Measurements from ENCODE around the gene ABCB9. TPM values are rescaled to one million over a fixed set of nuclear protein-coding genes. Genes with fewer than 3 reads are reported as not detected.

Gene ABCB9
- total RNA-seq, 1 experiment from 2014 or later = 20.9 TPM

- Histone ChIP-seq H3K9me3 (ENCODE audit: low read length) (no peaks in the 10 kb centered on the region), H3F3A (ENCODE audit: low read length, unreplicated experiment) (peaks cover 32% of the 10 kb centered on the region), H3K4me2 (ENCODE audit: low read length) (peak overlapping the region; percentile 84), H2AFZ (ENCODE audit: low read length) (no peak overlapping the region), H4K20me1 (ENCODE audit: low read length) (peaks cover 13% of the 10 kb centered on the region; the same call in 1 of the 2 replicates), H3K27me3 (ENCODE audit: low read length) (no peaks in the 10 kb centered on the region), H3K36me3 (ENCODE audit: low read depth, low read length) (no peaks in the 10 kb centered on the region), H3K9me2 (replicated peaks; ENCODE audit: low read length) (no peaks in the 10 kb centered on the region), H3K9ac (ENCODE audit: low read length) (peak overlapping the region; percentile 99), H3K4me3 (ENCODE audit: low read length) (peak overlapping the region; percentile 89), H3K79me2 (ENCODE audit: low read length) (peaks cover 100% of the 10 kb centered on the region), H3K4me1 (ENCODE audit: insufficient read depth, low read length) (peaks cover 80% of the 10 kb centered on the region), H3K27ac (ENCODE audit: low read length) (peak overlapping the region; percentile 90)
- DNase-seq (peak; percentile 88), ATAC-seq (peak; percentile 38)
- BruUV-seq (replicated peaks) = TSS peak; percentile 35
- POLR2A ChIA-PET (ENCODE audit: unreplicated experiment) = interaction anchor here (0.5 to 0.6 kb wide), 3 partner anchors 28 to 644 kb away, joined by 3 to 10 read pairs (median 3); no protein-coding TSS in a partner anchor
- CTCF ChIA-PET = interaction anchor here (0.5 kb wide), 1 partner anchor 28 kb away, joined by 6 read pairs; no protein-coding TSS in a partner anchor
- intact Hi-C loops (cut with micrococcal nuclease) = loop anchor here (5.0 kb wide), 1 partner anchor 770 kb away; no protein-coding TSS in a partner anchor
- no peak for TF ChIP-seq EZH2phosphoT487 (IDR thresholded peaks at IDR 0.05; ENCODE audit: borderline replicate concordance, low read length)
- no peak for TF ChIP-seq CTCF (conservative IDR thresholded peaks at IDR 0.05; ENCODE audit: low read depth, low read length)
Observed at GRCh38 chr12:122891661-122892525, 74.4 kb downstream of the ABCB9 start.

GRCh38 chr12:122889761-122890520 is 76.3 kb downstream of the ABCB9 start:
- peaks cover 18% of the 10 kb centered on the region; the same call in 1 of the 2 replicates for H4K20me1 ChIP-seq (ENCODE audit: low read length)
- H3K4me1 ChIP-seq (ENCODE audit: insufficient read depth, low read length) = peaks cover 95% of the 10 kb centered on the region
- ChIA-PET POLR2A (ENCODE audit: unreplicated experiment) (interaction anchor here (1.9 kb wide), 1 partner anchor 8 kb away, joined by 16 read pairs; no protein-coding TSS in a partner anchor), CTCF (interaction anchor here (1.4 kb wide), 1 partner anchor 29 kb away, joined by 3 read pairs; no protein-coding TSS in a partner anchor)
- peaks cover 27% of the 10 kb centered on the region for H3F3A ChIP-seq (ENCODE audit: low read length, unreplicated experiment)
- H3K79me2 ChIP-seq (ENCODE audit: low read length) = peaks cover 99% of the 10 kb centered on the region
- H3K9me3 ChIP-seq (ENCODE audit: low read length) = no peaks in the 10 kb centered on the region
- DNase-seq (no peak), ATAC-seq (no peak)
- H3K36me3 ChIP-seq (ENCODE audit: low read depth, low read length) = no peaks in the 10 kb centered on the region
- TF ChIP-seq CTCF (conservative IDR thresholded peaks at IDR 0.05; ENCODE audit: low read depth, low read length) (no peak; the same call in 1 of the 2 replicates), EZH2phosphoT487 (IDR thresholded peaks at IDR 0.05; ENCODE audit: borderline replicate concordance, low read length) (no peak), EZH2 (IDR thresholded peaks at IDR 0.05; ENCODE audit: low read length, unreplicated experiment) (no peak)
- H3K4me3 ChIP-seq (ENCODE audit: low read length) = no peak overlapping the region
- intact Hi-C loops (cut with micrococcal nuclease) = loop anchor here (5.0 kb wide), 1 partner anchor 772 kb away; no protein-coding TSS in a partner anchor
- peak overlapping the region; percentile 90 for H3K27ac ChIP-seq (ENCODE audit: low read length)
- peak overlapping the region; percentile 84; the same call in 1 of the 2 replicates for H3K4me2 ChIP-seq (ENCODE audit: low read length)
- H3K27me3 ChIP-seq (ENCODE audit: low read length) = no peaks in the 10 kb centered on the region
- no peak overlapping the region for H2AFZ ChIP-seq (ENCODE audit: low read length)
- no peak overlapping the region for H3K9ac ChIP-seq (ENCODE audit: low read length)
- no TSS peak for BruUV-seq (replicated peaks)
- no peaks in the 10 kb centered on the region for H3K9me2 ChIP-seq (replicated peaks; ENCODE audit: low read length)
